Stimulated activated CD4-positive, alpha-beta T cell treated with anti-CD3 and anti-CD28 coated beads, Interleukin-12 subunit alpha, Interleukin-12 subunit beta, amount 100 ng/mL, for 4 hours (primary cell): Measurements from ENCODE around the gene CLSTN2.

ENCODE experiments used
- DNase-seq: peaks from one replicate; pipeline ENCODE4 v3.0.0-alpha.2; 2020

CLSTN2 gene

GRCh38 chr3:140246578-140246977 lies 311.6 kb downstream of the CLSTN2 start:
- DNase-seq, result no peak

GRCh38 chr3:140247775-140248174 lies 312.8 kb downstream of the CLSTN2 start:
- no peak for DNase-seq

- no peak for DNase-seq
Measured at GRCh38 chr3:140249188-140249587, 314.2 kb downstream of the CLSTN2 start.

GRCh38 chr3:140250010-140250855 lies 315.2 kb downstream of the CLSTN2 start:
- DNase-seq, result no peak

- no peak for DNase-seq
Measured at GRCh38 chr3:140250945-140251344, 316.0 kb downstream of the CLSTN2 start.

- no peak for DNase-seq
Measured at GRCh38 chr3:140251678-140252077, 316.7 kb downstream of the CLSTN2 start.

GRCh38 chr3:140252812-140253656 lies 318.0 kb downstream of the CLSTN2 start:
- DNase-seq, result no peak

GRCh38 chr3:140258222-140258724 lies 323.3 kb downstream of the CLSTN2 start:
- DNase-seq, result no peak

- DNase-seq, result no peak
Measured at GRCh38 chr3:140265302-140265701, 330.3 kb downstream of the CLSTN2 start.

GRCh38 chr3:140268103-140268502 lies 333.1 kb downstream of the CLSTN2 start:
- no peak for DNase-seq

- DNase-seq, result no peak
Measured at GRCh38 chr3:140268610-140269009, 333.6 kb downstream of the CLSTN2 start.

GRCh38 chr3:140270329-140270728 lies 335.3 kb downstream of the CLSTN2 start:
- DNase-seq, result no peak

- DNase-seq, result no peak
Measured at GRCh38 chr3:140273542-140274195, 338.7 kb downstream of the CLSTN2 start.

- DNase-seq, result no peak
Measured at GRCh38 chr3:140274429-140274828, 339.4 kb downstream of the CLSTN2 start.

- no peak for DNase-seq
Measured at GRCh38 chr3:140276703-140277102, 341.7 kb downstream of the CLSTN2 start.

GRCh38 chr3:140277886-140278285 lies 342.9 kb downstream of the CLSTN2 start:
- DNase-seq, result no peak

- DNase-seq, result no peak
Measured at GRCh38 chr3:140284372-140284771, 349.4 kb downstream of the CLSTN2 start.

- DNase-seq, result no peak
Measured at GRCh38 chr3:140285380-140285779, 350.4 kb downstream of the CLSTN2 start.

GRCh38 chr3:140288595-140288994 lies 353.6 kb downstream of the CLSTN2 start:
- DNase-seq, result no peak

GRCh38 chr3:140290105-140290504 lies 355.1 kb downstream of the CLSTN2 start:
- no peak for DNase-seq

- no peak for DNase-seq
Measured at GRCh38 chr3:140292170-140292569, 357.2 kb downstream of the CLSTN2 start.

GRCh38 chr3:140292684-140293083 lies 357.7 kb downstream of the CLSTN2 start:
- DNase-seq, result no peak

- no peak for DNase-seq
Measured at GRCh38 chr3:140294058-140294457, 359.1 kb downstream of the CLSTN2 start.
